Subcutaneous preadipocyte (primary cell): ENCODE measurements around the gene ADGRG4. TPM values are rescaled to one million over a fixed set of nuclear protein-coding genes. Genes with fewer than 3 reads are reported as not detected.

Source experiments
- total RNA-seq: library from RNA; depleted of rRNA; stranded (reverse); fragments of >200 nt; gene quantifications from 2 replicates; pipeline ENCODE4 v1.2.3, GENCODE V29; 2012

Gene ADGRG4, protein sequence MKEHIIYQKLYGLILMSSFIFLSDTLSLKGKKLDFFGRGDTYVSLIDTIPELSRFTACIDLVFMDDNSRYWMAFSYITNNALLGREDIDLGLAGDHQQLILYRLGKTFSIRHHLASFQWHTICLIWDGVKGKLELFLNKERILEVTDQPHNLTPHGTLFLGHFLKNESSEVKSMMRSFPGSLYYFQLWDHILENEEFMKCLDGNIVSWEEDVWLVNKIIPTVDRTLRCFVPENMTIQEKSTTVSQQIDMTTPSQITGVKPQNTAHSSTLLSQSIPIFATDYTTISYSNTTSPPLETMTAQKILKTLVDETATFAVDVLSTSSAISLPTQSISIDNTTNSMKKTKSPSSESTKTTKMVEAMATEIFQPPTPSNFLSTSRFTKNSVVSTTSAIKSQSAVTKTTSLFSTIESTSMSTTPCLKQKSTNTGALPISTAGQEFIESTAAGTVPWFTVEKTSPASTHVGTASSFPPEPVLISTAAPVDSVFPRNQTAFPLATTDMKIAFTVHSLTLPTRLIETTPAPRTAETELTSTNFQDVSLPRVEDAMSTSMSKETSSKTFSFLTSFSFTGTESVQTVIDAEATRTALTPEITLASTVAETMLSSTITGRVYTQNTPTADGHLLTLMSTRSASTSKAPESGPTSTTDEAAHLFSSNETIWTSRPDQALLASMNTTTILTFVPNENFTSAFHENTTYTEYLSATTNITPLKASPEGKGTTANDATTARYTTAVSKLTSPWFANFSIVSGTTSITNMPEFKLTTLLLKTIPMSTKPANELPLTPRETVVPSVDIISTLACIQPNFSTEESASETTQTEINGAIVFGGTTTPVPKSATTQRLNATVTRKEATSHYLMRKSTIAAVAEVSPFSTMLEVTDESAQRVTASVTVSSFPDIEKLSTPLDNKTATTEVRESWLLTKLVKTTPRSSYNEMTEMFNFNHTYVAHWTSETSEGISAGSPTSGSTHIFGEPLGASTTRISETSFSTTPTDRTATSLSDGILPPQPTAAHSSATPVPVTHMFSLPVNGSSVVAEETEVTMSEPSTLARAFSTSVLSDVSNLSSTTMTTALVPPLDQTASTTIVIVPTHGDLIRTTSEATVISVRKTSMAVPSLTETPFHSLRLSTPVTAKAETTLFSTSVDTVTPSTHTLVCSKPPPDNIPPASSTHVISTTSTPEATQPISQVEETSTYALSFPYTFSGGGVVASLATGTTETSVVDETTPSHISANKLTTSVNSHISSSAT (N-terminal part only)
- not detected in 2 replicates for total RNA-seq

DNA sequence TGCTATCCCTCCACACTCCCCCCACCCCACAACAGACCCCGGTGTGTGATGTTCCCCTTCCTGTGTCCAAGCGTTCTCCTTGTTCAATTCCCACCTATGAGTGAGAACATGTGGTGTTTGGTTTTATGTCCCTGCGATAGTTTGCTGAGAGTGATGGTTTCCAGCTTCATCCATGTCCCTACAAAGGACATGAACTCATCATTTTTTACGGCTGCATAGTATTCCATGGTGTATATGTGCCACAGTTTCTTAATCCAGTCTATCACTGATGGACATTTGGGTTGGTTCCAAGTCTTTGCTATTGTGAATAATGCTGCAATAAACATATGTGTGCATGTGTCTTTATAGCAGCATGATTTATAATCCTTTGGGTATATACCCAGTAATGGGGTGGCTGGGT, at the start of gene ADGRG4:
Gene ADGRG4, plus strand, starts transcription at position 243 of the 400 bp plus-strand sequence. CDS start 7,815 bp downstream, outside the sequence.

DNA sequence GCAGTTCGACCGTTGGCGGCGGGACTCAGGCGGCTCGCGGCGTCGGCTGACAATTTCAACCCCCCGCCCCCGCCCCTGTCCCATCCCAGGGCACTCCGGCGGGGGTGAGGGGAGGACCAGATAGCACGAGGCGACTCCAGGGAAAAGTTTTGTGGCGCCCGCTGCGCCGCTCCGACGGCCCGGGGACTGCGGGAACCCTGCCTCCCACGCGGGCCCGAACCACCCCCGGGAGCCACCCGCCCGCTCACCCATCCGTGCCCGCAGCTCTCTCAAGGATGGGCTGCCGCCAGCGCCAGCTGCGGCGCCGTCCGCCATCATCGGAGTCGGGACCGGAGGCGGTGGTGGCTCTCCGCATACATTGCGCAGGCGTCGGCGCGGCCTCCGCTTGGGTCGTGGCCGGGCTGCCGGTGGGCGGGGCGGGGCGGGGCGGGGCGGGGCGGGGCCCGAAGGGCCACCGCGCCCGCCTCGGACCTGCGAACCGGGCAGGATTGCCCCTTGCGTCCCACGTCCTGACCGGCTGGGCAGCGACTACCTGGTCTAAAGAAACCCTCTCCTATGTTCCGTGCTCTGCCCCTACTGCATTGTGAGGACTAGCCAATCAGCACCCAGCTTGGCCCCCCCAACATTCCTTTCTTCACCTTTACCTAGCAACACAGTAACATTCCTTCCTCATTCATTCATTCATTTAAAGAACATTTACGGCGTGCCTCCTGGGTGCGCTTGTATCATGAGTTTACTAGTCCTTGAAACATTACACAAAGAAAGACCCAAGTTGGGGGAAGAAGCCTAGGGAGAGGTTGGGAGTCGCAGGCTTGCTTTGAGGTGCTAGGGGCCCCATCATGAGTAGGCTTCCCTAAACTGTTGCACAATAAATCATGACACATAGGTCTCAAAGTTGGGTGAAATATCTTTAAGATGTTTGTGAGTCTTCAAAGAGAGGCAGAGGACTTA, 49.4 kb upstream of the ADGRG4 start, which contains the start of gene MAP7D3:
Gene MAP7D3, minus strand, starts transcription at position 360 of the 951 bp plus-strand sequence. Its CDS starts 42 bp downstream, at position 318.

Other genes with a start within 250 kb of the ADGRG4 start
- gene FHL1, start 153.4 kb upstream of the ADGRG4 start, total RNA-seq: 30.9 and 31.7 TPM in 2 replicates
- 26.8 and 27.2 TPM in 2 replicates for gene MAP7D3, start 49.6 kb upstream of the ADGRG4 start, total RNA-seq
- not detected in 2 replicates for gene BRS3, start 187.0 kb downstream of the ADGRG4 start, total RNA-seq
- 23.9 and 25.8 TPM in 2 replicates for gene HTATSF1, start 196.6 kb downstream of the ADGRG4 start, total RNA-seq
- not detected in 2 replicates for gene VGLL1, start 231.3 kb downstream of the ADGRG4 start, total RNA-seq